PC-9 (cell line): ENCODE results near the gene CYP27B1. TPM values are rescaled to one million over a fixed set of nuclear protein-coding genes. Genes with fewer than 3 reads are reported as not detected.

Experiments
- BruUV-seq: library from RNA; stranded (reverse); fragments of 400-500 nt; replicated peaks from 2 replicates; lab custom pipeline; 2021; lab: Mats Ljungman, UMichigan
- CTCF ChIA-PET: fragments of 300-600 bp; sonication (Branson Sonifier 250); formaldehyde crosslinking; loops from one replicate; lab custom pipeline; 2022; ENCODE audit warnings: antibody characterized with exemption; lab: Charles Lee
- POLR2A ChIA-PET: fragments of 300-600 bp; sonication (Branson Sonifier 250); formaldehyde crosslinking; loops from one replicate; lab custom pipeline; 2022; ENCODE audit warnings: antibody characterized with exemption; ENCODE audit not compliant: unreplicated experiment; lab: Charles Lee
- DNase-seq, 2 experiments: peaks; one replicate each; pipeline versions ENCODE4 v3.0.0 to v3.0.0-alpha.2; 2015 to 2022; ENCODE audit warnings: mixed read lengths in 1 of 2
- H2AFZ ChIP-seq: fragments of 200-600 bp; sonication (generic); 2 replicates; pipeline ENCODE4 v1.8.1; 2017; ENCODE audit warnings: antibody characterized with exemption
- H3F3A ChIP-seq: fragments of 200-600 bp; sonication (generic); 2 replicates; pipeline ENCODE4 v1.8.1; 2017; ENCODE audit warnings: antibody characterized with exemption, mild to moderate bottlenecking, low read depth; ENCODE audit not compliant: insufficient read depth
- H3K27ac ChIP-seq: fragments of 200-600 bp; sonication (generic); 2 replicates; pipeline ENCODE4 v1.6.1; 2016; ENCODE audit warnings: mixed run types
- H3K27me3 ChIP-seq: fragments of 200-600 bp; sonication (generic); 2 replicates; pipeline ENCODE4 v1.6.1; 2016; ENCODE audit warnings: low read depth, mixed run types; ENCODE audit not compliant: insufficient read depth
- H3K36me3 ChIP-seq: fragments of 200-600 bp; sonication (generic); 2 replicates; pipeline ENCODE4 v1.6.1; 2016; ENCODE audit warnings: low read depth, mixed run types
- H3K4me1 ChIP-seq: fragments of 200-600 bp; sonication (generic); replicated peaks from 2 replicates; pipeline ENCODE4 v1.6.1; 2016; ENCODE audit warnings: mixed run types; ENCODE audit not compliant: insufficient read depth
- H3K4me2 ChIP-seq: fragments of 200-600 bp; sonication (generic); 2 replicates; pipeline ENCODE4 v1.6.1; 2017; ENCODE audit warnings: mixed run types
- H3K4me3 ChIP-seq: fragments of 200-600 bp; sonication (generic); 2 replicates; pipeline ENCODE4 v1.6.1; 2016; ENCODE audit warnings: mixed run types
- H3K79me2 ChIP-seq: fragments of 200-600 bp; sonication (generic); 2 replicates; pipeline ENCODE4 v1.6.1; 2017; ENCODE audit warnings: low read depth, mixed run types
- H3K9me2 ChIP-seq: fragments of 200-600 bp; sonication (generic); 2 replicates; pipeline ENCODE4 v1.8.1; 2017; ENCODE audit warnings: mild to moderate bottlenecking; ENCODE audit not compliant: insufficient read depth
- H3K9me3 ChIP-seq: fragments of 200-600 bp; sonication (generic); 2 replicates; pipeline ENCODE4 v1.8.1; 2016; ENCODE audit warnings: low read depth; ENCODE audit not compliant: insufficient read depth
- H4K20me1 ChIP-seq: fragments of 200-600 bp; sonication (generic); 2 replicates; pipeline ENCODE4 v1.8.1; 2017; ENCODE audit not compliant: insufficient read depth
- EZH2 ChIP-seq: fragments of 200-600 bp; sonication (generic); IDR thresholded peaks from 2 replicates; pipeline ENCODE4 v1.8.0; 2017; ENCODE audit warnings: antibody characterized with exemption, low read depth
- intact Hi-C: fragments of 100-400 bp; cut with micrococcal nuclease; formaldehyde crosslinking; loops from one replicate; pipeline ENCODE4 v1.10.0; 2022; ENCODE audit not compliant: unreplicated experiment
- total RNA-seq: library from RNA; stranded (reverse); gene quantifications from 2 replicates; pipeline ENCODE4 v1.2.3, GENCODE V29; 2021
- TF ChIP-seq, protein P1 (sequence below): fragments of 200-600 bp; sonication (generic); conservative IDR thresholded peaks from 2 replicates; pipeline ENCODE4 v1.6.1; 2017; ENCODE audit warnings: mixed run types, antibody characterized with exemption, mild to moderate bottlenecking, moderate library complexity

CYP27B1 gene
- total RNA-seq, 1 experiment from 2014 or later = 1.8 TPM

GRCh38 chr12:57815177-57816000, 48.5 kb upstream of the CYP27B1 start:
- H3K27me3 ChIP-seq = no peaks in the 10 kb centered on the region
- peaks cover 12% of the 10 kb centered on the region; the same call in 1 of the 2 replicates for H3F3A ChIP-seq
- H3K4me3 ChIP-seq = no peak overlapping the region
- peaks cover 7% of the 10 kb centered on the region; the same call in 1 of the 2 replicates for H3K4me1 ChIP-seq
- H4K20me1 ChIP-seq = no peaks in the 10 kb centered on the region
- no peak for DNase-seq
- no peak overlapping the region for H2AFZ ChIP-seq
- BruUV-seq = no TSS peak
- TF ChIP-seq EZH2 = no peak
- TF ChIP-seq, protein P1, sequence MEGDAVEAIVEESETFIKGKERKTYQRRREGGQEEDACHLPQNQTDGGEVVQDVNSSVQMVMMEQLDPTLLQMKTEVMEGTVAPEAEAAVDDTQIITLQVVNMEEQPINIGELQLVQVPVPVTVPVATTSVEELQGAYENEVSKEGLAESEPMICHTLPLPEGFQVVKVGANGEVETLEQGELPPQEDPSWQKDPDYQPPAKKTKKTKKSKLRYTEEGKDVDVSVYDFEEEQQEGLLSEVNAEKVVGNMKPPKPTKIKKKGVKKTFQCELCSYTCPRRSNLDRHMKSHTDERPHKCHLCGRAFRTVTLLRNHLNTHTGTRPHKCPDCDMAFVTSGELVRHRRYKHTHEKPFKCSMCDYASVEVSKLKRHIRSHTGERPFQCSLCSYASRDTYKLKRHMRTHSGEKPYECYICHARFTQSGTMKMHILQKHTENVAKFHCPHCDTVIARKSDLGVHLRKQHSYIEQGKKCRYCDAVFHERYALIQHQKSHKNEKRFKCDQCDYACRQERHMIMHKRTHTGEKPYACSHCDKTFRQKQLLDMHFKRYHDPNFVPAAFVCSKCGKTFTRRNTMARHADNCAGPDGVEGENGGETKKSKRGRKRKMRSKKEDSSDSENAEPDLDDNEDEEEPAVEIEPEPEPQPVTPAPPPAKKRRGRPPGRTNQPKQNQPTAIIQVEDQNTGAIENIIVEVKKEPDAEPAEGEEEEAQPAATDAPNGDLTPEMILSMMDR = no peak
- no peaks in the 10 kb centered on the region for H3K79me2 ChIP-seq
- no peaks in the 10 kb centered on the region for H3K9me3 ChIP-seq
- POLR2A ChIA-PET = no interaction called here
- no peaks in the 10 kb centered on the region for H3K9me2 ChIP-seq
- no peaks in the 10 kb centered on the region for H3K36me3 ChIP-seq
- intact Hi-C loops = no loop called here
- CTCF ChIA-PET = no interaction called here
- H3K27ac ChIP-seq = no peak overlapping the region
- no peak overlapping the region for H3K4me2 ChIP-seq

DNA sequence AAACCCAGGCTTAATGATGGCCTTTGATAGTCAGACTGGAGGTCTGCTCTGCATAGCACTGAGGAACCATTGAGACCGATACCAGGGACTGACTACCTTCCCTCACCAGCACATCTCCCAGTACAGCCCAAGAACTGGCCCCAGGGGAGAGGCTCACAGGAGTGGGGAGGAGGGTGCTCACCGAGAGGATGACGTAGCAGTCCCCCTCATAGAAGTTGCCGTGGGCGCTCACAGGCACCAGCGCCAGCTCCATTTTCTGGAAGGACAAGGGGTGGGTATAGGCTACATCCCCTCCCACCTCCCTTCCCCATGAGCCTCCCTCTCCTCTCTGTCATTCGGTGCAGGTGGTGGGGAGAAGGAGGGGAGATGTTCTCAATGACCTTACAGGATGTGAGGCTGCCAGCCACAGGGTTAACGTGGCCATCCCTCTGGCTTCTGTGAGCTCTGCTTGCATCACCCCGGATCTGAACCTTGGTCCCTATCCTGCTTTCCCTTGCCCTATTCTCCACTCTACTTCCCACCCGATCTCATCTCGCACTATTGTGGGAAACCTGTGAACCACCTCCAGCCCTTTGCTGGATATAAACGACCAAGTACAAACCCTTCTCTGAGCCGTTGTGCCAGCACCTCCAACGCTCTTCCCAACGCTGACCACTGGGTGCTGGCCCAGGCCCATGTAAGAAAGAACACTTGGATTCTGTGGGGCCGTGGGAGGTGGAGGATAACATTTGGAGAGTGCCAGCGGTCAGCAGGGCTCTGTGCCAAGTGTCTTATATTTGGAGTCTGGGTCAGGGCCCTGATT, 47.3 kb upstream of the CYP27B1 start:
- Histone ChIP-seq H3K4me3 (no peak overlapping the region), H3K27me3 (no peaks in the 10 kb centered on the region), H3K79me2 (no peaks in the 10 kb centered on the region), H4K20me1 (no peaks in the 10 kb centered on the region), H3K36me3 (no peaks in the 10 kb centered on the region), H3K4me1 (peaks cover 10% of the 10 kb centered on the region; the same call in 1 of the 2 replicates), H3K27ac (no peak overlapping the region), H3K4me2 (no peak overlapping the region), H3F3A (peaks cover 12% of the 10 kb centered on the region; the same call in 1 of the 2 replicates), H2AFZ (no peak overlapping the region), H3K9me2 (no peaks in the 10 kb centered on the region), H3K9me3 (no peaks in the 10 kb centered on the region)
- DNase-seq = no peak
- BruUV-seq = no TSS peak
- intact Hi-C loops = no loop called here
- CTCF ChIA-PET = no interaction called here
- POLR2A ChIA-PET = no interaction called here
- TF ChIP-seq, protein P1 = no peak
- no peak for TF ChIP-seq EZH2

- H2AFZ ChIP-seq = no peak overlapping the region
- CTCF ChIA-PET = no interaction called here
- POLR2A ChIA-PET = no interaction called here
- no peaks in the 10 kb centered on the region for H3K27me3 ChIP-seq
- intact Hi-C loops = no loop called here
- H4K20me1 ChIP-seq = no peaks in the 10 kb centered on the region
- no TSS peak for BruUV-seq
- DNase-seq = no peak
- H3K4me2 ChIP-seq = no peak overlapping the region
- no peak overlapping the region for H3K27ac ChIP-seq
- no peaks in the 10 kb centered on the region for H3K36me3 ChIP-seq
- TF ChIP-seq, protein P1 = no peak
- TF ChIP-seq EZH2 = no peak
- H3F3A ChIP-seq = peaks cover 7% of the 10 kb centered on the region; the same call in 1 of the 2 replicates
- no peaks in the 10 kb centered on the region for H3K9me3 ChIP-seq
- peaks cover 10% of the 10 kb centered on the region; the same call in 1 of the 2 replicates for H3K4me1 ChIP-seq
- H3K9me2 ChIP-seq = no peaks in the 10 kb centered on the region
- H3K79me2 ChIP-seq = no peaks in the 10 kb centered on the region
- no peak overlapping the region for H3K4me3 ChIP-seq
These were observed 46.5 kb upstream of the CYP27B1 start for GRCh38 chr12:57813111-57813970.
